Gastroesophageal sphincter (tissue), 3 donors: ENCODE results near the gene CACUL1.

Source experiments
- EP300 ChIP-seq: sonication (generic); formaldehyde crosslinking; IDR thresholded peaks from one replicate; pipeline ENCODE4 v1.6.1; 2017; ENCODE audit warnings: antibody characterized with exemption, mild to moderate bottlenecking
- POLR2A ChIP-seq, 2 donors: fragments of 450-650 bp; IDR thresholded peaks; one replicate each; pipeline ENCODE4 v1.6.1; 2017; ENCODE audit warnings: antibody characterized with exemption in 2 of 2, mild to moderate bottlenecking in 2 of 2, moderate library complexity in 1 of 2
- POLR2AphosphoS5 ChIP-seq: sonication (generic); formaldehyde crosslinking; IDR thresholded peaks from one replicate; pipeline ENCODE4 v1.6.1; 2017; ENCODE audit warnings: antibody characterized with exemption
- TF ChIP-seq, protein P1 (sequence below), 4 experiments: fragments of 200-600 bp in 2 of 4; fragments of 450-650 bp in 2 of 4; sonication (generic) in 1 of 4; IDR thresholded peaks; one replicate each; pipeline ENCODE4 v1.5.1; 2017 to 2019; ENCODE audit warnings: antibody characterized with exemption in 4 of 4, mild to moderate bottlenecking in 2 of 4, moderate library complexity in 2 of 4

DNA sequence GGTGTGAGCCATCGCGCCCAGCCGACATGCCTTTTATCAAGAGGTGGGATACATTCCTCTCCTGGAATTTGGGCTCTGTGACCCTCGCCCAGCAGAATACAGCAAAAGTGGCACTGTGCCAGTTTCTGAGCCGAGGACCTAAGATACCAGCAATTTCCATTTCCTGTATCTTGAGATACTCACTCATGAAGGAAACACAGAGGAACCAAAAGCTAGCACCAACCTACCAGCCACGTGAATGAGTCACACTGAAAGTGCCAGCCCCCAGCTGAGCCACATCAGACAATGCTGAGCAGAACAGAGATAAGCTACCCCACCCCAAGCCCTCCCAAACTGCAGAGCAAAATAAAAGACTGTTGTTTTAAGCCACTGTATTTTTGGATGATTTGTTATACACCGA, 56.3 kb downstream of the CACUL1 start:
- TF ChIP-seq, protein P1, sequence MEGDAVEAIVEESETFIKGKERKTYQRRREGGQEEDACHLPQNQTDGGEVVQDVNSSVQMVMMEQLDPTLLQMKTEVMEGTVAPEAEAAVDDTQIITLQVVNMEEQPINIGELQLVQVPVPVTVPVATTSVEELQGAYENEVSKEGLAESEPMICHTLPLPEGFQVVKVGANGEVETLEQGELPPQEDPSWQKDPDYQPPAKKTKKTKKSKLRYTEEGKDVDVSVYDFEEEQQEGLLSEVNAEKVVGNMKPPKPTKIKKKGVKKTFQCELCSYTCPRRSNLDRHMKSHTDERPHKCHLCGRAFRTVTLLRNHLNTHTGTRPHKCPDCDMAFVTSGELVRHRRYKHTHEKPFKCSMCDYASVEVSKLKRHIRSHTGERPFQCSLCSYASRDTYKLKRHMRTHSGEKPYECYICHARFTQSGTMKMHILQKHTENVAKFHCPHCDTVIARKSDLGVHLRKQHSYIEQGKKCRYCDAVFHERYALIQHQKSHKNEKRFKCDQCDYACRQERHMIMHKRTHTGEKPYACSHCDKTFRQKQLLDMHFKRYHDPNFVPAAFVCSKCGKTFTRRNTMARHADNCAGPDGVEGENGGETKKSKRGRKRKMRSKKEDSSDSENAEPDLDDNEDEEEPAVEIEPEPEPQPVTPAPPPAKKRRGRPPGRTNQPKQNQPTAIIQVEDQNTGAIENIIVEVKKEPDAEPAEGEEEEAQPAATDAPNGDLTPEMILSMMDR (IDR thresholded peaks at IDR 0.05): no peak
- TF ChIP-seq EP300 (no peak), POLR2AphosphoS5 (no peak), POLR2A (IDR thresholded peaks at IDR 0.05) (no peak)
